K562 (cell line): ENCODE data around the gene ASCL2. TPM values are rescaled to one million over a fixed set of nuclear protein-coding genes. Genes with fewer than 3 reads are reported as not detected.

Experiments
- ADNP ChIP-seq: fragments of 200-800 bp; sonication (Bioruptor generic); IDR thresholded peaks from 2 replicates; pipeline ENCODE4 v1.6.1; 2016; ENCODE audit warnings: missing genetic modification characterization, missing compliant biosample characterization
- BACH1 ChIP-seq: fragments of 200-800 bp; sonication (Bioruptor generic); IDR thresholded peaks from 2 replicates; pipeline ENCODE4 v1.6.1; 2016; ENCODE audit warnings: missing genetic modification characterization, missing compliant biosample characterization
- CSDE1 ChIP-seq, 2 experiments: fragments of 450-650 bp; IDR thresholded peaks; 2 replicates each; pipeline ENCODE4 v1.6.1; 2016; ENCODE audit warnings: mild to moderate bottlenecking in 1 of 2
- CXXC5 ChIP-seq: fragments of 250-450 bp; sonication (Bioruptor Pico); IDR thresholded peaks from 2 replicates; pipeline ENCODE4 v1.8.0; 2022; ENCODE audit warnings: inconsistent platforms, mild to moderate bottlenecking, moderate library complexity
- E4F1 ChIP-seq: fragments of 250-450 bp; sonication (Bioruptor Pico); IDR thresholded peaks from 2 replicates; pipeline ENCODE4 v1.5.0; 2021; ENCODE audit warnings: mild to moderate bottlenecking, borderline replicate concordance
- MCM5 ChIP-seq: fragments of 450-650 bp; IDR thresholded peaks from 2 replicates; pipeline ENCODE4 v1.6.1; 2016; ENCODE audit warnings: low read depth
- NFXL1 ChIP-seq: fragments of 450-650 bp; formaldehyde crosslinking; IDR thresholded peaks from 2 replicates; pipeline ENCODE4 v1.4.0; 2021; ENCODE audit warnings: mild to moderate bottlenecking
- NR2F6 ChIP-seq: fragments of 450-650 bp; formaldehyde crosslinking; IDR thresholded peaks from 2 replicates; pipeline ENCODE4 v1.4.0; 2020; ENCODE audit warnings: mild to moderate bottlenecking
- NR4A1 ChIP-seq, 2 experiments: fragments of 250-450 bp in 1 of 2; fragments of 450-650 bp in 1 of 2; sonication (Bioruptor Pico) in 1 of 2; IDR thresholded peaks; 2 replicates each; pipeline versions ENCODE4 v1.4.0 to v1.6.1; 2016 to 2020; ENCODE audit warnings: mild to moderate bottlenecking in 2 of 2, missing compliant biosample characterization in 1 of 2, missing genetic modification characterization in 1 of 2, moderate library complexity in 1 of 2
- PYGO2 ChIP-seq: fragments of 450-650 bp; IDR thresholded peaks from 2 replicates; pipeline ENCODE4 v1.6.1; 2016; ENCODE audit warnings: mild to moderate bottlenecking, missing genetic modification characterization, moderate library complexity, missing compliant biosample characterization
- RFX5 ChIP-seq: IDR thresholded peaks from 2 replicates; pipeline ENCODE4 v1.6.1; 2011; ENCODE audit warnings: low read depth, mild to moderate bottlenecking, improper control_type of control experiment, low read length
- SIN3B ChIP-seq: fragments of 450-650 bp; IDR thresholded peaks from 2 replicates; pipeline ENCODE4 v1.6.1; 2017; ENCODE audit warnings: low read depth, mild to moderate bottlenecking, moderate library complexity
- ZNF124 ChIP-seq: sonication (generic); formaldehyde crosslinking; IDR thresholded peaks from 2 replicates; pipeline ENCODE4 v1.8.1; 2022; ENCODE audit warnings: missing genetic modification reagents
- ZNF134 ChIP-seq: fragments of 250-450 bp; sonication (Bioruptor Pico); conservative IDR thresholded peaks from 2 replicates; pipeline ENCODE4 v1.4.0; 2020
- ZNF174 ChIP-seq: fragments of 250-450 bp; sonication (Bioruptor Pico); IDR thresholded peaks from 2 replicates; pipeline ENCODE4 v1.4.0; 2020; ENCODE audit warnings: mild to moderate bottlenecking
- ZNF586 ChIP-seq: fragments of 450-650 bp; formaldehyde crosslinking; conservative IDR thresholded peaks from 2 replicates; pipeline ENCODE4 v1.4.0; 2020; ENCODE audit warnings: mild to moderate bottlenecking, moderate library complexity
- polyA plus RNA-seq, 8 experiments: library from polyadenylated mRNA; depleted of rRNA in 4 of 8; stranded (reverse) in 5 of 8; unstranded in 3 of 8; fragments of >200 nt; fragmentation: Nextera tagmentation in 2 of 8; fragmentation: Illumina TruSeq in 1 of 8; extraction: Ambion mirVana in 2 of 8; extraction: Trizol in 1 of 8; gene quantifications; 2 replicates each; pipeline versions ENCODE4 v1.2.1 to v1.2.3, GENCODE V29; 2011 to 2014; ENCODE audit warnings: inconsistent platforms in 1 of 8, missing spikeins in 1 of 8
- total RNA-seq, 7 experiments: library from RNA; depleted of rRNA in 6 of 7; stranded (reverse); fragments of >200 nt in 6 of 7; fragmentation: Illumina TruSeq in 2 of 7; extraction: Trizol in 2 of 7; gene quantifications; 2 replicates each; pipeline versions ENCODE4 v1.2.1 to v1.2.3, GENCODE V29; 2011 to 2021; ENCODE audit warnings: low replicate concordance in 1 of 7
- TF ChIP-seq, protein P1 (sequence below): fragments of 450-650 bp; IDR thresholded peaks from 2 replicates; pipeline ENCODE4 v1.6.1; 2017; ENCODE audit warnings: antibody characterized with exemption, mild to moderate bottlenecking
- TF ChIP-seq, protein P2 (sequence below): sonication (generic); formaldehyde crosslinking; IDR thresholded peaks from 2 replicates; pipeline ENCODE4 v1.8.1; 2022; ENCODE audit warnings: missing genetic modification reagents
- TF ChIP-seq, protein P3 (sequence below): sonication (generic); formaldehyde crosslinking; IDR thresholded peaks from 2 replicates; pipeline ENCODE4 v1.8.0; 2023; ENCODE audit warnings: mild to moderate bottlenecking, missing genetic modification reagents

ASCL2 gene
- total and polyA plus RNA-seq, 9 of the 15 experiments (the other 6 are each of a cell fraction or from before 2014, with no cell fraction given): 0.11 to 1.4 (median 0.36) TPM; not detected in 2

GRCh38 chr11:2303627-2304505, 33.5 kb upstream of the ASCL2 start (continued):
- no peak for TF ChIP-seq ZNF174 (CRISPR knock-in tag)
- TF ChIP-seq SIN3B: no peak
- TF ChIP-seq, protein P1, sequence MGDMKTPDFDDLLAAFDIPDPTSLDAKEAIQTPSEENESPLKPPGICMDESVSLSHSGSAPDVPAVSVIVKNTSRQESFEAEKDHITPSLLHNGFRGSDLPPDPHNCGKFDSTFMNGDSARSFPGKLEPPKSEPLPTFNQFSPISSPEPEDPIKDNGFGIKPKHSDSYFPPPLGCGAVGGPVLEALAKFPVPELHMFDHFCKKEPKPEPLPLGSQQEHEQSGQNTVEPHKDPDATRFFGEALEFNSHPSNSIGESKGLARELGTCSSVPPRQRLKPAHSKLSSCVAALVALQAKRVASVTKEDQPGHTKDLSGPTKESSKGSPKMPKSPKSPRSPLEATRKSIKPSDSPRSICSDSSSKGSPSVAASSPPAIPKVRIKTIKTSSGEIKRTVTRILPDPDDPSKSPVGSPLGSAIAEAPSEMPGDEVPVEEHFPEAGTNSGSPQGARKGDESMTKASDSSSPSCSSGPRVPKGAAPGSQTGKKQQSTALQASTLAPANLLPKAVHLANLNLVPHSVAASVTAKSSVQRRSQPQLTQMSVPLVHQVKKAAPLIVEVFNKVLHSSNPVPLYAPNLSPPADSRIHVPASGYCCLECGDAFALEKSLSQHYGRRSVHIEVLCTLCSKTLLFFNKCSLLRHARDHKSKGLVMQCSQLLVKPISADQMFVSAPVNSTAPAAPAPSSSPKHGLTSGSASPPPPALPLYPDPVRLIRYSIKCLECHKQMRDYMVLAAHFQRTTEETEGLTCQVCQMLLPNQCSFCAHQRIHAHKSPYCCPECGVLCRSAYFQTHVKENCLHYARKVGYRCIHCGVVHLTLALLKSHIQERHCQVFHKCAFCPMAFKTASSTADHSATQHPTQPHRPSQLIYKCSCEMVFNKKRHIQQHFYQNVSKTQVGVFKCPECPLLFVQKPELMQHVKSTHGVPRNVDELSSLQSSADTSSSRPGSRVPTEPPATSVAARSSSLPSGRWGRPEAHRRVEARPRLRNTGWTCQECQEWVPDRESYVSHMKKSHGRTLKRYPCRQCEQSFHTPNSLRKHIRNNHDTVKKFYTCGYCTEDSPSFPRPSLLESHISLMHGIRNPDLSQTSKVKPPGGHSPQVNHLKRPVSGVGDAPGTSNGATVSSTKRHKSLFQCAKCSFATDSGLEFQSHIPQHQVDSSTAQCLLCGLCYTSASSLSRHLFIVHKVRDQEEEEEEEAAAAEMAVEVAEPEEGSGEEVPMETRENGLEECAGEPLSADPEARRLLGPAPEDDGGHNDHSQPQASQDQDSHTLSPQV: peak; percentile 50; the same call in 1 of the 2 replicates
- TF ChIP-seq NR4A1 (CRISPR knock-in tag; IDR thresholded peaks at IDR 0.05): 0 out of 2 replicates have a peak, but pooled peaks have one; percentile 88
- TF ChIP-seq NR4A1 (tag; IDR thresholded peaks at IDR 0.05): peak; percentile 93
- TF ChIP-seq RFX5: no peak
- TF ChIP-seq, protein P2, sequence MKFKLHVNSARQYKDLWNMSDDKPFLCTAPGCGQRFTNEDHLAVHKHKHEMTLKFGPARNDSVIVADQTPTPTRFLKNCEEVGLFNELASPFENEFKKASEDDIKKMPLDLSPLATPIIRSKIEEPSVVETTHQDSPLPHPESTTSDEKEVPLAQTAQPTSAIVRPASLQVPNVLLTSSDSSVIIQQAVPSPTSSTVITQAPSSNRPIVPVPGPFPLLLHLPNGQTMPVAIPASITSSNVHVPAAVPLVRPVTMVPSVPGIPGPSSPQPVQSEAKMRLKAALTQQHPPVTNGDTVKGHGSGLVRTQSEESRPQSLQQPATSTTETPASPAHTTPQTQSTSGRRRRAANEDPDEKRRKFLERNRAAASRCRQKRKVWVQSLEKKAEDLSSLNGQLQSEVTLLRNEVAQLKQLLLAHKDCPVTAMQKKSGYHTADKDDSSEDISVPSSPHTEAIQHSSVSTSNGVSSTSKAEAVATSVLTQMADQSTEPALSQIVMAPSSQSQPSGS (CRISPR knock-in tag): no peak
- TF ChIP-seq, protein P3, sequence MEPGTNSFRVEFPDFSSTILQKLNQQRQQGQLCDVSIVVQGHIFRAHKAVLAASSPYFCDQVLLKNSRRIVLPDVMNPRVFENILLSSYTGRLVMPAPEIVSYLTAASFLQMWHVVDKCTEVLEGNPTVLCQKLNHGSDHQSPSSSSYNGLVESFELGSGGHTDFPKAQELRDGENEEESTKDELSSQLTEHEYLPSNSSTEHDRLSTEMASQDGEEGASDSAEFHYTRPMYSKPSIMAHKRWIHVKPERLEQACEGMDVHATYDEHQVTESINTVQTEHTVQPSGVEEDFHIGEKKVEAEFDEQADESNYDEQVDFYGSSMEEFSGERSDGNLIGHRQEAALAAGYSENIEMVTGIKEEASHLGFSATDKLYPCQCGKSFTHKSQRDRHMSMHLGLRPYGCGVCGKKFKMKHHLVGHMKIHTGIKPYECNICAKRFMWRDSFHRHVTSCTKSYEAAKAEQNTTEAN (CRISPR knock-in tag): no peak
- no peak for TF ChIP-seq NFXL1 (CRISPR knock-in tag)
- TF ChIP-seq ZNF124 (CRISPR knock-in tag): no peak
- TF ChIP-seq BACH1 (tag): no peak
- peak; percentile 74 for TF ChIP-seq ZNF134
- TF ChIP-seq E4F1: no peak
- no peak for TF ChIP-seq ZNF586 (CRISPR knock-in tag)
- no peak for TF ChIP-seq ADNP (tag)
- TF ChIP-seq MCM5: no peak
- TF ChIP-seq CSDE1 (IDR thresholded peaks at IDR 0.05): no peak
- TF ChIP-seq NR2F6 (CRISPR knock-in tag): no peak
- no peak for TF ChIP-seq PYGO2 (tag)
- TF ChIP-seq CXXC5: peak; percentile 78
